Spleen (tissue), 7 donors: ENCODE data around the gene ELOVL2.
"Not testable (repeated sequence)": the region's sequence is repeated elsewhere in the genome, so short reads cannot be mapped to it uniquely, and the experiment has no call there.

ENCODE experiments used
- CTCF ChIP-seq, 11 experiments: fragments of 200-600 bp in 7 of 11; fragments of 450-650 bp in 4 of 11; sonication (generic) in 4 of 11; IDR thresholded peaks in 8 of 11; conservative IDR thresholded peaks in 3 of 11; 1 replicate in 7 of 11; 2 replicates in 4 of 11; pipeline versions ENCODE4 v1.4.0 to v1.8.0; 2016 to 2021; ENCODE audit warnings: antibody characterized with exemption in 11 of 11, inconsistent platforms in 4 of 11, mild to moderate bottlenecking in 1 of 11
- POLR2A ChIP-seq, 3 donors: fragments of 450-650 bp; IDR thresholded peaks; one replicate each; pipeline ENCODE4 v1.5.1; 2017; ENCODE audit warnings: antibody characterized with exemption in 3 of 3, mild to moderate bottlenecking in 1 of 3
- POLR2AphosphoS5 ChIP-seq, 3 donors: sonication (generic); formaldehyde crosslinking; IDR thresholded peaks; one replicate each; pipeline ENCODE4 v1.5.1; 2017; ENCODE audit warnings: antibody characterized with exemption in 3 of 3
- donor health status: DM: no; HTN: no; CAD: no; lungs with moderate emphysema.
- donor health status: DM: no; HTN: no; CAD: no.
- donor health status: DM: no; HTN: no; CAD: no.

GRCh38 chr6:10984959-10985358, 59.1 kb downstream of the ELOVL2 start:
- not testable (repeated sequence) for TF ChIP-seq CTCF (IDR thresholded peaks at IDR 0.05 in 8 of 11, conservative IDR thresholded peaks at IDR 0.05 in 3 of 11); POLR2AphosphoS5 (IDR thresholded peaks at IDR 0.05); POLR2A (IDR thresholded peaks at IDR 0.05)
